Measurements from ENCODE around the gene NRG3. TPM values are rescaled to one million over a fixed set of nuclear protein-coding genes. Genes with fewer than 3 reads are reported as not detected.

NRG3 gene
- total RNA-seq, 4 donors from 2014 or later: 0.22 to 2.4 TPM; not detected in 2

GRCh38 chr10:81950358-81950757 is 75.4 kb downstream of the NRG3 start:
- TF ChIP-seq CTCF (IDR thresholded peaks at IDR 0.05; ENCODE audit: low read depth): no peak

GRCh38 chr10:81953420-81953819 is 78.4 kb downstream of the NRG3 start:
- TF ChIP-seq CTCF (IDR thresholded peaks at IDR 0.05; ENCODE audit: low read depth): no peak

- TF ChIP-seq CTCF (IDR thresholded peaks at IDR 0.05; ENCODE audit: low read depth): no peak
Observed at GRCh38 chr10:81957976-81958375, 83.0 kb downstream of the NRG3 start.

- no peak for TF ChIP-seq CTCF (IDR thresholded peaks at IDR 0.05; ENCODE audit: low read depth)
Observed at GRCh38 chr10:81959016-81959415, 84.0 kb downstream of the NRG3 start.

- TF ChIP-seq CTCF (IDR thresholded peaks at IDR 0.05; ENCODE audit: low read depth): no peak
Observed at GRCh38 chr10:81961451-81962184, 86.6 kb downstream of the NRG3 start.

GRCh38 chr10:81963606-81964005 is 88.6 kb downstream of the NRG3 start:
- no peak for TF ChIP-seq CTCF (IDR thresholded peaks at IDR 0.05; ENCODE audit: low read depth)

GRCh38 chr10:81967716-81968115 is 92.7 kb downstream of the NRG3 start:
- TF ChIP-seq CTCF (IDR thresholded peaks at IDR 0.05; ENCODE audit: low read depth): no peak

Data from subcutaneous adipose tissue (tissue), 4 donors.